Activated CD8-positive, alpha-beta T cell treated with anti-CD3 and anti-CD28 coated beads, Interleukin-2, amount 10 ng/mL, durations not matched to agents 7 days and 5 days (primary cell): ENCODE data around the gene RPS19. TPM values are rescaled to one million over a fixed set of nuclear protein-coding genes. Genes with fewer than 3 reads are reported as not detected.
"Not testable (repeated sequence)": the region's sequence is repeated elsewhere in the genome, so short reads cannot be mapped to it uniquely, and the experiment has no call there.

ENCODE experiments used
- ATAC-seq: fragments of 150-1000 bp; cut with Tn5 transposase; one replicate; pipeline ENCODE4 v1.10.0; 2021; ENCODE audit warnings: moderate library complexity
- CTCF ChIA-PET: fragments of 350-600 bp; sonication (Branson Sonifier 250); formaldehyde crosslinking; loops from one replicate; lab custom pipeline; 2021; ENCODE audit warnings: antibody characterized with exemption; lab: Charles Lee
- POLR2A ChIA-PET: fragments of 350-600 bp; sonication (Branson Sonifier 250); formaldehyde crosslinking; loops from one replicate; lab custom pipeline; 2021; ENCODE audit warnings: antibody characterized with exemption; lab: Charles Lee
- DNase-seq: peaks from one replicate; pipeline ENCODE4 v3.0.0-alpha.2; 2020
- H3K27ac Mint-ChIP-seq: one replicate; pipeline ENCODE4 v1.8.0; 2021; ENCODE audit warnings: mild to moderate bottlenecking, mixed read lengths
- H3K27me3 Mint-ChIP-seq: one replicate; pipeline ENCODE4 v1.8.0; 2021; ENCODE audit warnings: low read depth, mixed read lengths
- H3K36me3 Mint-ChIP-seq: one replicate; pipeline ENCODE4 v1.8.0; 2021; ENCODE audit warnings: low read depth, mixed read lengths
- H3K4me1 Mint-ChIP-seq: one replicate; pipeline ENCODE4 v1.8.0; 2021; ENCODE audit warnings: low read depth, mixed read lengths
- H3K4me3 Mint-ChIP-seq: one replicate; pipeline ENCODE4 v1.8.0; 2021; ENCODE audit warnings: mild to moderate bottlenecking, mixed read lengths
- H3K9me3 Mint-ChIP-seq: one replicate; pipeline ENCODE4 v1.8.0; 2022; ENCODE audit warnings: mixed read lengths; ENCODE audit not compliant: insufficient read depth
- total RNA-seq, 2 experiments: library from RNA; stranded (reverse); gene quantifications; one replicate each; pipeline ENCODE4 v1.2.3, GENCODE V29; 2021

RPS19 gene
- total RNA-seq, 2 experiments from 2014 or later = 3,024 to 3,056 TPM

DNA sequence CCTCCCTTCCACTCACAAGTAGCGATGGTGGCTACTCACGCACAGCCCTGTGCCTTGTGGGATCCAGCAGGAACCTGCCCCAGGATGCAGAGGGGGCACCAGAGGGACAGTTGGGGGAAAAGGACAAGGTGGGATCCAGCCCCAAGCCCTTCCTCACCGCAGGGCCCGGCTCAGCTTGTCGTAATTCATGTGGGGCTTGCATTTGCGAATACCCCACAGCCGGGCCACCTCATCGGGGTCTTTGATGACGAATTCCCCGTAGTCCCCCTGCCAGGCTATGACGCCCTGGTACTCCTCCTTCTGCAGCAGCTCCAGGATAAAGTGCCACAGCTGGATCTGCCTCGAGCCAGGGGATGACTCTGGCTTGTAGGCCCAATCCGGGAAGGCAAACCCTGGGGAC lies 49.7 kb downstream of the RPS19 start:
- no peak for ATAC-seq
- Mint-ChIP-seq H3K9me3 (no peaks in the 10 kb centered on the region), H3K27me3 (peaks cover 22% of the 10 kb centered on the region), H3K4me3 (no peak overlapping the region), H3K36me3 (peaks cover 32% of the 10 kb centered on the region), H3K27ac (no peak overlapping the region), H3K4me1 (peaks cover 18% of the 10 kb centered on the region)
- POLR2A ChIA-PET = interaction anchor here (0.5 to 1.3 kb wide), 5 partner anchors 11 to 127 kb away, joined by 3 to 8 read pairs (median 3); no protein-coding TSS in a partner anchor
- DNase-seq = no peak
- CTCF ChIA-PET = interaction anchor here (1.2 to 3.1 kb wide), 3 partner anchors 22 to 42 kb away, joined by 4 to 13 read pairs (median 9); no protein-coding TSS in a partner anchor

DNA sequence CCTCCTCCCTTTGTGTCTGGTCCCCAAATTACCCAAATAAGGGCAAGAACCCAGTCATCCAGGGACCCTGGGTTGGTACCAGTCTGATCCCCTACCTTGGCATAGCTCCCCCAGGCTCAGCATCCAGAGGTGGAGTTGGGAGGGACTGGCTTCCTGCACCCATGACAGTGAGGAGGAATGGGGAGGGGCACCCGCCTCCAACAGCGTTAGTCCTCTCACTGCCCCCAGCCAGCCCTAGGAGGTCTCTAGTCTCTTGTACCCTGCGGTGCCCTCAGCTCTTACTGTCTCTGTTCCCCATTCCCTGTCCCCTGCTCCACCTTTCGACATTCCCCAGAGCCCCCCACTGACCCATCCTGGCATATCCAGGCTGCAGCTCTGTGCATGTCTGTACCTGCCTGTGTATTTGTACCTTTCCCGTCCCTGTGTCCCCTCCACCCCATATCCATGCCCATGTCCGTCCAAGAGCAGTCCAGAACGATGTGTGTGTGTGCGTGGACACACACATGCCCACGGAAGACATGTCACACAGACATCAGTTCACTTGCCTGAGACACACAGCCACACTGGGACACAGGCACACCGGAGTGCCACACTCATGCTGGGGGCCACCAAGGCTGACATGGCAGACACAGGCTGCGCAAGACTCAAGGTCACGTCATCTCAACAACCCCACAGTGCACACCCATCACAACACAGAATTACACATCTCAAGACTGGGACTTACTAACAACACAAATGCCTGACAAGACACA lies 50.4 kb downstream of the RPS19 start:
- no peak for DNase-seq

DNA sequence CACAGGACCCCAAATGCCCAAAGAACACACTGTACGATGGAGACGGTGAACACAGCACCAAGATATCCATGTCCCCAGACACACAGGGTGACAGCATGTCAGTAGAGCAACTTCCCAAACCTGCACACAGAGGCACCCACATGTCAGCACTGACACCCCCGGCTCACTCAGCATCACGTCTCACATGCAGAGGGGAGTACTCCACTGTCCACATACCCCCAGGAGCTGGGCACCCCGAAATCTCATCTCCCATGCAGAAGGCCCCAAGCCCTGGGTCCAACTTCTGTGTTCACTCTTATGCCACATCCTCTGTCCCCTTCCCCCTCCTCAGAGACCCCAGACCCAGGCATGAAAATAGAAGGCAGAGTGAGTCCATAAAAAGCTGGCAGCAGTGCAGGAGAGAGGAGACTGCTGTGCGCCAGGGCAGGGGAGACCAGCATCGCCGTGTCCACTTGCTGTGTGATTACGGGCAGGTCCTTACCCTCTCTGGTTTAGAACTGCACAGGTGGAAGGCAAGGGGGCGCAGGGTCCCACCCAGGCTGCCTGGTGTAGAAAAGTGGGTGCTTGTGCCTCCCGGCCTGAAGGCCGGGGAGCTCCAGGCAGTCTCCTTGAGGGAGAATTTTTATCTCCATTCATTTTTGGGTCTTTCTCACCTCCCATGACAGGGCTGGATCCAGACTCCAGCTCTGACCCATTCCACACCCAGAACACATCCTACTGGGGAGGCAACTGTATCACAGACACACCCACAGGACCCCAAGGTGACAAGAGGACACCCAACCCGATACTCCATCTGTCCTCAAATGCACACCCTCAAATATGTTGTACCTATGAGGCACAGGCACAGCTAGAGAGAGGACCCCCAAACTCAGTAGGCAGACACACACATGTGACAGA lies 51.2 kb downstream of the RPS19 start:
- ChIA-PET CTCF (interaction anchor here (0.8 to 3.1 kb wide), 4 partner anchors 16 to 51 kb away, joined by 3 to 13 read pairs (median 6); partner anchors contain the start of gene RPS19), POLR2A (interaction anchor here (1.0 to 2.3 kb wide), 8 partner anchors 9 to 51 kb away, joined by 3 to 15 read pairs (median 6); partner anchors contain the start of genes ERFL, RABAC1 and RPS19)
- Mint-ChIP-seq H3K9me3 (no peaks in the 10 kb centered on the region), H3K27me3 (peaks cover 24% of the 10 kb centered on the region), H3K36me3 (peaks cover 17% of the 10 kb centered on the region), H3K4me1 (peaks cover 9% of the 10 kb centered on the region), H3K27ac (peak overlapping the region; percentile 26), H3K4me3 (no peak overlapping the region)
- DNase-seq = peak; percentile 39
- ATAC-seq = peak; percentile 27

More for the DNA sequence above, 50.4 kb downstream of the RPS19 start:
- ATAC-seq = peak; percentile 3
- Mint-ChIP-seq H3K4me1 (peaks cover 15% of the 10 kb centered on the region), H3K9me3 (no peaks in the 10 kb centered on the region), H3K4me3 (no peak overlapping the region), H3K27ac (no peak overlapping the region), H3K27me3 (peaks cover 24% of the 10 kb centered on the region), H3K36me3 (peaks cover 25% of the 10 kb centered on the region)
- ChIA-PET POLR2A (interaction anchor here (0.7 to 1.6 kb wide), 4 partner anchors 12 to 127 kb away, joined by 3 to 12 read pairs (median 6); no protein-coding TSS in a partner anchor), CTCF (interaction anchor here (1.2 to 3.1 kb wide), 3 partner anchors 22 to 42 kb away, joined by 4 to 13 read pairs (median 9); no protein-coding TSS in a partner anchor)

DNA sequence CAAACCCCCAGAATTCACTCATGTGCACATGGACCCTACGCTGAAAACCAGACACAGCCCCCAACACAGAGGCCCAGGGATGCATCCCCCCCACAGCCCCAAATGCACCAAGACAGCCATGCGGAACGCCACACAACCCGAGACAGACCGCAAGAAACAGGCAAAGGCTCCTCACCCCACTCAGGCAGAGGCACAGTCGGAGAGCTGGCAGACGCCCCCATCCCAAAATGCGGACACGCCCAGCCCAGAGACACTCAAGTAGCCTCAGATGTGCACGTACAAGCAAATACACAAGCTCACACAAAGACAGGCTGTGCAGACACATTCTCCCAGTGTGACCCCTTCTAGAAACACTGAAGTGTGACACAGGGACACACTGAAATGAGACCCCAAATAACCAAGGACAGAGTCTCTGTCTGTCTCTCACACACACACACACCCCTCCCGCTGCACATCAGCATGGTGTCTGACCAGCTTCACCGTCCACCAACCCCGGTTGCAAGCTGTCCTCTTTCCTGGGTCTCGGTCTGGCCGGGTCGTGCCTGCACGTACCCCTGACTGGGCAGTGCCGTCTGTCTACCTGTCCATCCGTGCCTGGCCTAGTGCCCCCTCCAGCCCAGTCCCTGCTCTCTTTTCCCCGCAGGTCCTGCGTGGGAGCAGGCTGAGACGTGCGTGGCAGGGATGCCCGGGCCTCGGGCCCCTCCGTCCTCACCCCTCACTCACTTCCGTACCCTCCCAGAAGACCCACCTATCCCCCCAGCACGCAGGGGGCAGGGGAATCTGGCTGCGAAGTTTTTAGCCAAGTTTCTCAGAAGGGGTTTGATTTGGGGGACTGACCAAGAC lies 52.1 kb downstream of the RPS19 start:
- Mint-ChIP-seq H3K4me3 (no peak overlapping the region), H3K27ac (peak overlapping the region; percentile 56), H3K27me3 (peaks cover 24% of the 10 kb centered on the region), H3K9me3 (no peaks in the 10 kb centered on the region), H3K36me3 (peaks cover 13% of the 10 kb centered on the region), H3K4me1 (peaks cover 6% of the 10 kb centered on the region)
- ChIA-PET CTCF (interaction anchor here (0.8 to 3.1 kb wide), 4 partner anchors 17 to 52 kb away, joined by 3 to 13 read pairs (median 6); partner anchors contain the start of gene RPS19), POLR2A (interaction anchor here (1.0 to 2.3 kb wide), 8 partner anchors 10 to 51 kb away, joined by 3 to 15 read pairs (median 6); partner anchors contain the start of genes ERFL, RABAC1 and RPS19)
- ATAC-seq (no peak), DNase-seq (no peak)

DNA sequence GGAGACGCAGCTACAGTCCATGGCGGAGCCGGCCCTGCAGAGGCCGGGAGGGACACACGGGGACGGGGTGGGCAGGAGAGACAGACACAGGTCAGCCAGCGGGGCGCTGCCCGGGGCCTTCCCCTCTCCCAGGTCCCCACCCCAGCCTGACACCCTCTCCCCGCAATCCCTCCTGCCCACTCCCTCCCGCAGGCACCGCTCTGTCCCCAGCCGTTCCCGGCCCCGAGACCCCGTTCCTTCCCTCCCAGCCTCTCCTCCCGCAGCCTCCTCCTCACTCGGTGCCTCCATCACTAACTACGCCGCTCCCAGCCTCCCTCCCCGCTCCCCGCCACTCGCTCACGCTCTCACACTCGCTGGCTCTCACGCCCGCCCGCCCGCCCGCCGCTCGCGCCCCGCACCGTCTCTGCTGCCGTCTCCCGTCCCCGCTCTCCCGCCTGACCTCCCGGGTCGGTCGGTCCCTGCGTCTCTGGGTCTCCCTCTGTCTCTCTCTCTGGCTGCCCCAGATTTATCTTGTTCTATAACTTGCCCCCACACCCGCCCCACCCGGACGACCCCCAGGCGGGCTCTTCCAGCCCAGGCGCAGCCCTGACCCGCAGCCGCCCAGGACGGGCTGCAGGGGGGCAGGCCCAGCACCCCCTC lies 53.0 kb downstream of the RPS19 start:
- Mint-ChIP-seq H3K4me3 (no peak overlapping the region), H3K36me3 (peaks cover 10% of the 10 kb centered on the region), H3K9me3 (no peaks in the 10 kb centered on the region), H3K27me3 (peaks cover 24% of the 10 kb centered on the region), H3K4me1 (peaks cover 6% of the 10 kb centered on the region), H3K27ac (no peak overlapping the region)
- ATAC-seq = peak; percentile 28
- ChIA-PET POLR2A (interaction anchor here (1.9 to 2.3 kb wide), 3 partner anchors 11 to 40 kb away, joined by 5 to 15 read pairs (median 8); partner anchors contain the start of gene ERFL), CTCF (interaction anchor here (1.7 to 3.1 kb wide), 2 partner anchors 40 to 53 kb away, joined by 3 to 13 read pairs; partner anchors contain the start of gene RPS19)
- peak; percentile 44 for DNase-seq

GRCh38 chr19:41913538-41914423 lies 53.7 kb downstream of the RPS19 start:
- POLR2A ChIA-PET = no interaction called here
- peak; percentile 11 for ATAC-seq
- H3K27ac Mint-ChIP-seq = no peak overlapping the region

DNA sequence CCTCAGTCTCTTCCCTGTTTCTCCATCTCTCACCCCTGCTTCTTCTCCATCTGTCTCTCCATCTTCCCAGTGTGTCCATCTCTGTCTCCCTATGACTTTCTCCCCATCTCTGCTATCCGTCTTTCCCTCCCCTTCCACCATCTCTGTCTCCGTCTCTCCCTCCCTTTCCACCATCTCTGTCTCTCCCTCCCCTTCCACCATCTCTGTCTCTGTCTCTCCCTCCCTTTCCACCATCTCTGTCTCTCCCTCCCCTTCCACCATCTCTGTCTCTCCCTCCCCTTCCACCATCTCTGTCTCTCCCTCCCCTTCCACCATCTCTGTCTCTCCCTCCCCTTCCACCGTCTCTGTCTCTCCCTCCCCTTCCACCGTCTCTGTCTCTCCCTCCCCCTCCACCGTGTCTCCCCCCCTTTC lies 54.4 kb downstream of the RPS19 start:
- not testable (repeated sequence) for H3K4me3 Mint-ChIP-seq

More at GRCh38 chr19:41913538-41914423, 53.7 kb downstream of the RPS19 start:
- DNase-seq = no peak
- H3K4me3 Mint-ChIP-seq = no peak overlapping the region
- H3K36me3 Mint-ChIP-seq = peaks cover 9% of the 10 kb centered on the region
- no peaks in the 10 kb centered on the region for H3K9me3 Mint-ChIP-seq
- H3K27me3 Mint-ChIP-seq = peaks cover 24% of the 10 kb centered on the region
- CTCF ChIA-PET = no interaction called here
- H3K4me1 Mint-ChIP-seq = peaks cover 6% of the 10 kb centered on the region

GRCh38 chr19:41915021-41915775 lies 55.1 kb downstream of the RPS19 start:
- ATAC-seq = no peak

More for the DNA sequence above, 54.4 kb downstream of the RPS19 start:
- DNase-seq, H3K9me3 Mint-ChIP-seq, H3K4me1 Mint-ChIP-seq, CTCF ChIA-PET, H3K27ac Mint-ChIP-seq, H3K36me3 Mint-ChIP-seq, ATAC-seq, POLR2A ChIA-PET: not testable (repeated sequence)
- peaks cover 24% of the 10 kb centered on the region for H3K27me3 Mint-ChIP-seq

GRCh38 chr19:41915776-41916414 lies 55.8 kb downstream of the RPS19 start:
- H3K27me3 Mint-ChIP-seq = peaks cover 24% of the 10 kb centered on the region
- ChIA-PET CTCF (no interaction called here), POLR2A (no interaction called here)
- peaks cover 6% of the 10 kb centered on the region for H3K4me1 Mint-ChIP-seq
- ATAC-seq (no peak), DNase-seq (no peak)
- no peaks in the 10 kb centered on the region for H3K36me3 Mint-ChIP-seq
- no peak overlapping the region for H3K4me3 Mint-ChIP-seq
- H3K27ac Mint-ChIP-seq = no peak overlapping the region
- H3K9me3 Mint-ChIP-seq = no peaks in the 10 kb centered on the region

More at GRCh38 chr19:41915021-41915775, 55.1 kb downstream of the RPS19 start:
- Mint-ChIP-seq H3K4me1 (peaks cover 6% of the 10 kb centered on the region), H3K27me3 (peaks cover 24% of the 10 kb centered on the region), H3K4me3 (no peak overlapping the region), H3K27ac (no peak overlapping the region), H3K9me3 (no peaks in the 10 kb centered on the region), H3K36me3 (peaks cover 4% of the 10 kb centered on the region)
- no peak for DNase-seq
- ChIA-PET POLR2A (no interaction called here), CTCF (no interaction called here)
